NCI-H2107 treated with DMSO at 0.1 percent for 48 hours (cell line): ENCODE data around the gene EFL1.
"Not testable (repeated sequence)": the region's sequence is repeated elsewhere in the genome, so short reads cannot be mapped to it uniquely, and the experiment has no call there.

Experiments used
- DNase-seq: peaks from one replicate; lab custom pipeline; 2025; ENCODE audit not compliant: unreplicated experiment; lab: John Stamatoyannopoulos, UW

The EFL1 gene

DNA sequence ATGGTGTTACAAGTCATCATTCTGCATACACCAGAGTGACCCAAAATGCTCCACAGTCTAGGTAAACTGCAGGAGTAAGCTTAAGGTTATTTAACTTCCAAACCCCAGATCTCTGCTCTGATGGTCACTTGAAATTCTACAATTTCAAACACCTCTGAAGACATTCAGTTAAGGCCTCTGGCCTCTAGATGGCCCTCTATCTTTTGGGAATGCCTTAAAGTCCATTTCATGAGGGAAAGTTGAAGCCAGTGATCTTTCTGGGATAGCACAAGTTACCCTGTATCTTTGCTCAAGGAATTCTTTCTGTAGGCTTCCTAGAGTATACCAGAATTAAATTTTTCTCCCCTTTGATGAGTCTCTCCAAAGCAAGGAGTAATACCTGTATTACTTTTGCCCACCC is 18.7 kb upstream of the EFL1 start:
- DNase-seq, result not testable (repeated sequence)

DNA sequence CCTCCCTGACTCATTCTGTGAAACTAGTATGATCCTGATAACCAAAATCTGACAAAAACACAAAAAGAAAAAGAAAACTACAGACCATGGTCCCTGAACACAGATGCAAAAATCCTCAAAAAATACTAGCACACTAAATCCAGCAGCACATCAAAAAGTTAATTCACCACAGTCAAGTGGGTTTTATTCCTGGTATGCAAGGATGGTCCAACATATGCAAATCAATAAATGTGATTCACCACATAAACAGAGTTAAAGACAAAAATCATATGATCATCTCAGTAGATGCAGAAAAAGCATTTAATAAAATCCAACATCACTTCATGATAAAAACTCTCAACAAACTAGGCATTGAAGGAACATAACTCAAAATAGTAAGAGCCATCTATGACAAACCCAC is 12.9 kb upstream of the EFL1 start:
- no peak for DNase-seq

DNA sequence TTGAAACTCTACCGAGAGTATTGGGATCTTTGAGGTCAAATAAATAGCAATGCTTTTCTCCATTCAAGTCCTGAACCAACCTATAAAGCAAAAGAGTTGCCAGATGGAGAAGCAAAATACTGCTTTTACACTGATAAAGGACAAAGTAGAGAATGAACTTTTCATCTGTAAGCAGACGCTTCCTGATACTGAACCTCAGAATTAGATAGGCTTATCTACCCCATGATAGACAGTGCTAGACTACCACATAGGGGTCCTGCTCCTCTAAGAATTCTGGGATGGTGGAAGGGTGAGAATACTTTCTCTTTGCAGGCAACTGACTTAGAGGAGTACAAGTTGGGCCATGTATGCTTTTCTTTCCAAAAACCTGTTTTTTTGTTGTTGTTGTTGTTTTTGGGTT is 9.6 kb upstream of the EFL1 start:
- no peak for DNase-seq

DNA sequence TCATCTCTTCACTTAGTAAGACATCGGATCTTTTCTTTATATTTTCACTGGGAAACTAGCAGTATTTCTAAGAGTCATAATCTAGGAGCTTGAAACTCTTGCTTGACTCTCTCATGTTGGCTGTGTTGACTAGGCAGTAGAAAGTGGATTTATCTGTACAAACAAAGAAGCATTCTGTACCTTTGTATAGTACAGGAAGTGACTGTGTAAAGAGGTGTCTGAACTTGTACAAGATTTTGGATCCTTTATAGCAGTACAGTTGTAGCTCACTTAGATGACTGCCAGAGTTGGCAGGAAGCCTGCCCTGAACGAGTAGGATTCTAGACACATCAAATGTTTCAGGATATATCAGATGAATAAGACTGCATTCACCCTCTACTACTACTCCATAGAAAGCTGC is 5.9 kb upstream of the EFL1 start:
- not testable (repeated sequence) for DNase-seq

DNA sequence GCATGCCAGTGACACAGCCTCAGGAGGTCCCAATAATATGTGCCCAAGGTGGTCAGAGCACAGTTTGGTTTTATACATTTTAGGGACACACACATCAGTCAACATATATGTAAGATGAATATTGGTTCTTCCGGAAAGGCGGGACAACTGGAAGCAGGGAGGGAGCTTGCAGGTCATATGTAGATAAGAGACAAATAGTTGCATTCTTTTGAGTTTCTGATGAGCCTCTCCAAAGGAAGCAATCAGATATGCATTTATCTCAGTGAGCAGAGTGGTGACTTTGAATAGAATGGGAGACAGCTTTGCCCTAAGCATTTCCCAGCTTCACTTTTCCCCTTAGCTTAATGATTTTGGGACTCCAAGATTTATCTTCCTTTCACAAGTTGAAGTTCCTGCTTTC is 4.6 kb upstream of the EFL1 start:
- DNase-seq, result not testable (repeated sequence)

DNA sequence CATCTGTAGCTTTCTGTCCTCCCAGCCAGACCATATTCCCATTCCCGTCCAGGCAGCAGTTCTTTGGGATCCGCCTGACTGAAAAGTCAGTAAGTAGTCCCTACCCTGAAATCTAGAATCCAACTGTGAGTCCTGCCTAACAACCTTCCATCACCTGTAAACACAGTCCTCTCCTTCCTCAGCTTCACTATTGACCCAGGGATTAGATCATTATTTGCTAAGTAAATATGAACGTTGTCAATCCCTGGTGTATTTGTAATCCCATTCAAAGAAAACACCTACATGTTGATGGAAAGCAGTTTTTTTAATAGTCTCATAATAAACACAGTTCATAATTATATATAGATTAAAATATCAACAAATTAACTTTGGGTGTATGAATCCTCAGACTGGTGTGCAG is 816 bp upstream of the EFL1 start:
- no peak for DNase-seq

DNA sequence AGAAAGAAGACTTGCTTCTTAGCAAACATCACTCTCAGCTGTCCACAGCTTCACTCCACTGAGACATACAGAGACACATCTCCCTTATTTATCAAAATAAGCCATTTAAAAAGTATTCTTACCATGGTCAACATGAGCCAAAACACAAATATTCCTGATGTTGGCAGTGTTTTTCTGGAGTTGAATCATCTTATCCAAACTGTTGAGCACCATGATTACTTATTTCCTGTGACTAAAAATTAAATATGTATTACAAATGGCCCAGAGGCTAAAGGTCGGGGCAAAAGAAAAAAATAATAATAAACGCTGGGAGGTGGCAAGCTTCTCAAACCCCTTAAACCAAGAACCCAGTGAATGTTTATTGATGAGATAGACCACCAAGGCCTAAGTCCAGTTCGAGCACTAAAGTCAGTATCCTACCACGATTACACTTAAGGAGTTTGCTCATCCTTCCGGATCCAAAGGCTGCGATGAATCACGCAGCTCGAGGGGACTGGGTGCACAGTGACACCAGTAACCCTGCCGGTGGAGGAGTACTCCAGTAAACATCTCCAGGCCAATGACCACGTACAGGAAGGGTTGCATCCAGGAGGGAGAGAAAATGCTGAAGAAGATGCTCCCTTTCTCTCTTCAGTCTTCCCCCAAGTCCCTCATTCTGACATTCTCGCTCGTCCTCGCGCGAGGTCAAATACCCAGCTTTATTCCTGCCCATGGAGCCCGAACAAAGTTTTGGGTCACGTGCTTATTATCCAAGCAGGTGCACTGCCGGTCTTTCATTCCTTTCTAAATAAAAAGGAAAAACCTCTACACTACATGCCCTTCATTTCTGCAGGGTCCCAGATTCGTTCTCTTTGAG is 740 bp downstream of the EFL1 start:
- not testable (repeated sequence) for DNase-seq

DNA sequence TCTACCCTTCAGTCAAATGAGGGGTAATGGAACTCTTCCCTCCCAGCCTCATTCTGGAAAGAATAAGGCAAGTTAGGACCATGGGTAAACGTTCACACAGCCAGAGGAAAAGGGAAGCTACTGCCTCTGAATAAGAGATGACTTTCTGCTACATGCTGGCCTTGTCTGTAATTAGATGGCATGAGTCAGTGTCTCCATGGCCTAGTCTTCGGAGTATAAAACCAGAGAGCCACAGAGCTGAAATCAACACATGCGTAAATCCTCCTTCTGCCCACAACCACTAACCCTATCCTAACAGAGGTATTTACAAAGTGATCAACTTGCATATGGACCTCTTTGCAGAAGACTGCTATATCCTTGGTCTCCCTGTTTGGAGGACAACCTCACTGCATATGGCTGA is 14.3 kb downstream of the EFL1 start:
- DNase-seq, result not testable (repeated sequence)

DNA sequence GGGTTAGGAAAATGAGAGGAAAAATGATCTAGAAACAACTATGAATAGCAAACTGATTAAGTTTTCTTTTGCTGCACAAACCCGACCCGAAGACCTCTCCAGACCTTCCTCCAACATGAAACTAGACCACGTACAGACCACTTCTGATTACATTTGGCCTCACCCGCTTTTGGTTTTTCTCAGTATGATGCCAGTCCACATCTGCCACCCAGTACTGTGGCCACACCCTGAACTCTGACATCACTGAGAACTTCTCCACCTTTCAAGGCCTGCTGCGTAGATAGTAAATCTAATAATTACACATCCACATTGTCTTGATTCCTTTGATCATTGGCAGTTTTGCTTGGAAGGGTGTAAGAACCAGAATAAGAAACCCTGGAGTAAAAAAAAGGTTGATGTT is 16.6 kb downstream of the EFL1 start:
- DNase-seq, result not testable (repeated sequence)

DNA sequence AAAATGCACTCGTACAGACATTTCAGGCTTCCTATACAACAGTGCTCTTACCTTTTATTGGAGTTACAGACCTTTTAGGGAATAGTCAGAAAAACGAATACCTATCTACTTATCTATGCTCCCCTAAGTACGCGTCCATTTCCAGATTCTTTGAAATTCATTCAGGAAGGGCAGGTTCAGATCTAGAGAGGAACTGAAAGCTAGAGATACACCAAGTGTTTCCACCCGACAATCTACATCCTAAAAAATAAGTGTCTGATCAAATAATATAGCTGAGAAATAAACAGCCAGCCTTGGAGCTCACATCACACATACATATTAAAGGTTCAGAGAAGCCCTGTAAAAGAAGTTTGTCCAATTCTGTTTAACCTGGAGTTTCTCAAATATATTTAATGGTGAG is 18.9 kb downstream of the EFL1 start:
- not testable (repeated sequence) for DNase-seq

DNA sequence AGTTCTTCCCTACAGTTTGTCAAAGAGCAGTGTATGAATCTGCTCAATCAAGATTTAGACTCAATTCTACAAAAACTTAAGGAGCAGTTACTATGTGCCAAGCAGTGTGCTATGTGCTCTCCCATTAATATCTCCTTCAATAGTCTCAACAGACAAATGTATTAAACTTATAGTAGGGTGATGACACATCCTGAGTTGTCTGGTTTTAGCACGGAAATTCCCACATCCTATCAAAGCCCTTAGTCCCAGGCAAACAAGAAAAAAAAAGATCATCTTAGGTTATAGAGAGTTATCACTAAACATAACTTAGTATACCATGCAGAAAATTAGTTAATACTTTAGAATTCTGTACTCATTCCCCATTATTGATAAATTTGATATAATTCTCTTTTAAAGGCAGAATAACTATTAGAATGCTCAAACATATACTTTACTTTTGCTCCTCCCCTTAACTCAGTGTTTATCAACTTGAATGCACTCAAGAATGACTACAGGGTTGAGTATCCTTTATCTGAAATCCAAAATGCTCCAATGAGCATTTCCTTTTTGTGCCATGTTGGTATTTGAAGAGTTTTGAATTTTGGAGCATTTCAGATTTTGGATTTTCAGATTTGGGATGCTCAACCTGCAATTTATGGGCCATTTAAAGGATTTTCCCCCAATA is 20.6 kb downstream of the EFL1 start:
- DNase-seq, result not testable (repeated sequence)

DNA sequence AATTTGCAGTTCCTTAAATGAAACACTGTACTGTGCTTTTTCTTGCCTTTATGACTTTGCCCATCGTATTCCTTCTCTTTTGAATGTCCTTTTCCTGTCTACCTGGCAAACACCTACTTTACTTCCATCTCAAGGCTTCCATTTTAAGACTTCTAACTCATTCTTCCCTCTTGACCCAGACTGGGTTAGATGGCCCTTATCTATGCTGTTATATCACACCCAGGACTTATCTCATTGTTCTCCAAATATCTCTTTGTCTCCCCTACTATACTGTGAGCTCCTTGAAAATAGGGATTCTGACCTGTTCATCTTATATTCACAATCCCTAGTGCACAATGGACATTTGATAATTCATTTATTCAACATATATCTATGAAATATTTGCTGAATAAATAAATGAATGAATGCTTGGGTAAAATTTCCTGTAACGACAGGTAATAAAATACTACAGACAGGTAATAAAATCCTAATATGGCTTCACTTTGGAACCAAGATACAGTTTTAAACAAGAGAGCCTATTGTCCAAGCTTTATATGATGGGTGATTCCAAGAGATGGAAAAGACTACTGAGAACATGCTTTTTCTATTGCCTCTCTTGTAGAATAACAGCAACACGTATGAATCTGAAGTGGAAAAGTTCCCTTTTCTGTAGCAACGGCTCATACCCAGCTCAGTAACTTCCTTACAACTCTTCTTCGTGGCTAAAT is 22.7 kb downstream of the EFL1 start:
- DNase-seq, result no peak

DNA sequence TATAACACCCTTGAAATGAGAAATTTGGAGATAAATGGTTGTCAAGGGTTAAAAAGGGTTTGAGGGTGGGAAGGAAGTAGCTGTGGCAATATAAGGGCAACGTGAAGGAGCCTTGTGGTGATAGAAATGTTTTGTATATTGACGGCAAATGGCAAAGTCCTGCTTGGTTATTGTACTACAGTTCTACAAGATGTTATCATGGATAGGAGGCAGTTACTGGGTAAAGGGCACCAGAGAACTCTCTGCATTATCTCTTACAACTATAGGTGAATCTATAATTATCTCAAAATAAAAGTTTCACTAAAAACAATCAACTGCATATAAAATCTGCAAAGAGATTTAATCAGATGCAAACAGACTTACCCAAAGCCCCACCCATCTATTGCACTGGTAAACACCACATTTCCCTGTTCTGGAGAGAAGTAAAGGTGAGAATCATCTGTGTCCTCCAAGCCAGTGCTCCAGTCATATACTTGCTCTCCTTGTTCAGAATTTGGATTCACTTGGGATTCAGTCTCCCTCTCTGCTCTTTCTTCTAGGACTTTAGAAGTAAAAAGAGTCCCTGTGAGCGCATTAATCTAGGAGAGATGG is 24.5 kb downstream of the EFL1 start:
- not testable (repeated sequence) for DNase-seq

DNA sequence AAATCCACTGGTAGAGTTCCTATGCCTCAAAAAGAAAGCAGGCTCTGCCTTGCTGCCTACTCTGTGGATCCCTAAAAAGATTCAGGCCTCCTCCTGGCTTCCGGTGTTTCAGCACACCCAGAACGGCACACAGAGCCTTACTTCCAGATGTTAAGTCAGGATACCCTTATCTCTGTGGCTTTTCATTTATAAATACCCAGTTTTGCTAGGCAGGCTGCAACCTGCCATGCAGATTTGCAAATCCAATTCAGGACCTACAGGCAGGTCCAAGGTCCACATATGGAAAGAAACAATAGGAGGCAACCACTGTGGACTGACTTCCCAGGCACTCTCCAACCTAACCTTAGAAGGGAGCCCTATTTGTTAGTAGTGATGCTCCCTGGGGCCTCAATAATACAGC is 30.7 kb downstream of the EFL1 start:
- no peak for DNase-seq

DNA sequence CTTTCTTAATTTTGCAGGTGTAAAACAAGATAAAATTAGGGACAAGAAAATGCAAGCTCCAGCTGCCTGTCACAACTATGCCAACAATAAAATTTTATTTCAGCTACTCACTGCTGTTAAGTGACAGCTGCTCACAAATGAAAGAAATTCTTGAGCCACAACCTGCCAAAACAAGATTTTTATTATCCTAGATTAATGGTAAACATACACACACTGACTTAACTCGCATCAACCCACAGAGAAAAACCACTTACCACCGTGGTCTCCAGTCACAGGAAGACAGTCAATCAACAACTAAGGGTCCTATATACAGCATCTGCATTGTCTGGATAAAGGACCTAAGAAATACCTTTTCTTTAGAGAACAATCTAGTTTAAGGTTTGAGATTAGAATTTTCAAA is 31.3 kb downstream of the EFL1 start:
- DNase-seq, result no peak

DNA sequence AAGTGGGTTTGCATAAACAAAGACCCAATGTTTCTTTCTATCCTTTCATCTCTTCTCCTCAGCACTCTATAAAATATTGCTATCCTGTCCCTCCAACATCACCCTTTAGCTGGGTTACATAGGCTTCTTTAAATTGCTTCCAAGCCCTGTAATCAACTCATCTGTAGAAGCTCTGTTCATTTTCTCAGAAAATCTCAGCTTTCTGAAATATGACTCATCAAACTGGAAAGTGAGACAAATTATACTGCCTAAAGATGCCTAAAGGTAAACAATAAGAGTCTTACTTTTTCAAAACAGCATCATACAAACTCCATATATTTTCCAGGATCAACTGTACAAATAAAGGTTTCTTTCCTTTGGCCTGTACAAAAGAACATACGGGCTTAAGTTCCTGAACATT is 33.8 kb downstream of the EFL1 start:
- no peak for DNase-seq

DNA sequence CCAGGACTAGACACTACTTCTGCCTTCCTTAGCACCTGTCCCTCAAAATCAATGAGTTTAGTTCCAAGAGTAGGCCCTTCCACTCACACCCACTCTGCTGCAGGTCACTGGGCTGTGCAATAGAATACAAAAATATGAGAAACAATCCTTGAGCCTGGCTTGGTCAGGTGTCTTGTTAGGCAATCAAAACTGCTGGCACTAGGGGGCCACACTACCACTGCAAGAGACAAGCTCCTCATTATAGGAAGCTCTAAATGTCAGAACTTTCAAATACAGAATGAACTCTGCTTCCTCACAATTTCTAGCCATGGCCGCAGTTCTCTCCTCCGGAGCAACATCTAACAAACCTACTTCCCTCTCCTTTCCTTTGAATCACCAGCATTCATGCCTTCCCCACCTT is 41.0 kb downstream of the EFL1 start:
- DNase-seq, result not testable (repeated sequence)

DNA sequence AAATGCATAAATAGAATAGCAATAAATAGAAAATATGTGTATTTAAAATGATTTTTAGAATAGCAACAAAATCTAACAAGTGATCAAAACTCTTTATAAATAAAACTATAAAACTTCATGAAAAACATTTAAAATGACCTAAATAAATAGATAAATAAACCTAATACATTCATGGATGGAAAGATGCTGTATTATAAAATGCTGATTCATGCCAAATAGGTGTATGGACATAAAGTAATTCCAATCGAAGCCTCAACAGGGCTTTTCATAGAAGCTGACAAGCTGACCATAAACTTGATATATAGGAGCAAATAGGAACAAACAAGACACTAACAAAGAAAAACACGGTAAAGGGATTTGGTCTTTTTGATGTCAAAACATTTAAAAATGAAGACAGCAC is 46.4 kb downstream of the EFL1 start:
- DNase-seq, result not testable (repeated sequence)

DNA sequence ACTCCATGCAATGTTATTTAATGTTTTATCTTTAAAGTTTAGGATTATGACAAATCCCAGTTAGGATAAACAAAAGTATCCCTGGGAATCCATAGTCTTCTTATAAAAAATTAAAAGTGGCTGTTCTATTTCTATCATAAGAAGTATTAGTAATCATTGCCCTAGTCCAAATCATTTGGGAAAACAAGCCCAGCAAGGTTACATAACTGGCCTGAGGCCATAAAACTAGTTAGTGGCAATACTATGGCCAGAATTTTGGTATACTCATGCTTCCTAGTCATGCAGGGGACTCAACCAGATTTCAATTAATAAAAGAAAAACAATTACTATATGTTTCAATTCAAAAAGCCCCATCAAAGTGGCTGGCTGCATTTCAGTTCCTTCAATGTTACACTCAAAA is 50.3 kb downstream of the EFL1 start:
- not testable (repeated sequence) for DNase-seq

DNA sequence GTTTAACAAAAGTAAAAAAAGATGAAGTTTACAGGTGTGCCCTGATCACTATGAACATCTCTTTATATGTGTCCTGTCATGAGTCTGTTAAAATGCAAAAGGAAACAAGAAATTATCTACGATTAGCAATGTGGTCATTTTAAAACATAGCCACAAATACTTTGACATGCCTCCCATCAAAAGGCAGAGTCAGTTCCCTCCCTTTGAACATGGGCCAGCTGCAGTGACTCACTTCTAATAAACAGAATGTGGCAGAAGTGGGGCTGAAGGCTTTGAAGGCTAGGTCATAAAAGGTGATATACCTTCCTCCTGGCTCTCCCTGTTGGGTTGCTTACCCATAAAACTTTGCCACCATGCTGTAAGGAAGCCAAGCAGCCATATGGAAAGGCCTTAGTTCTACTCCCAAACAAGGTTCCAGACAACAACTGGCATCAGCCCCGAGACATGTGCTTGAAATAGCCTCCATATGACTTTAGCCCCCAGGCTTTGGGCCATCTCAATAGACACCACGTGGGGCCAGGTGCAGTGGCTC is 52.4 kb downstream of the EFL1 start:
- not testable (repeated sequence) for DNase-seq

DNA sequence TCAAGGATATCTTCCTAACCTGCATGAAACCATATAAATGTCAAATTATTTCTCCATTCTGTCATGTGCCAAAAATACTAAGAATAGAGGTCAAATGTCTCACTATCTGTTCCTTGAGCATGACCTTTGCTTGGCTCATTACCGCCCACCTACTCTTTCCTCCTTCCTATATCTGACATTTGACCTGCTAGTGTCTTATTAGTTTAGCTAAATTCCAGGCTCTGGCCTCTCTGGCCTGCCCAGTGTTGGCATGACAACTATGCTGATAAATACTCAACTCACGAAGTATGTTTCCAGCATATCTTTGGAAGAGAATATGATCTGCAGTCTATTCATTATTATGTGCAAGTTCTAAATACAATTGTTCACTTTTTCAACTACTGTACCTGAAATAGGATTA is 58.0 kb downstream of the EFL1 start:
- DNase-seq, result not testable (repeated sequence)
